Endothelial cell of umbilical vein (primary cell): ENCODE measurements around the gene LIPT1. TPM values are rescaled to one million over a fixed set of nuclear protein-coding genes. Genes with fewer than 3 reads are reported as not detected.

ENCODE experiments used
- BruUV-seq: library from RNA; stranded (reverse); fragments of 400-500 nt; replicated peaks from 2 replicates; lab custom pipeline; 2021; lab: Mats Ljungman, UMichigan
- CTCF ChIA-PET: fragments of 300-600, 350-600 bp; sonication (Branson Sonifier 250); formaldehyde crosslinking; loops from one replicate; lab custom pipeline; 2021; ENCODE audit warnings: antibody characterized with exemption, inconsistent platforms; lab: Charles Lee
- POLR2A ChIA-PET: fragments of 300-600, 350-600 bp; sonication (Branson Sonifier 250); formaldehyde crosslinking; loops from one replicate; lab custom pipeline; 2021; ENCODE audit warnings: antibody characterized with exemption, inconsistent platforms; lab: Charles Lee
- DNase-seq: peaks from one replicate; pipeline ENCODE4 v3.0.0-alpha.2; 2011; ENCODE audit warnings: low read depth, low spot score
- FAIRE-seq: peaks from 2 replicates; lab custom pipeline; 2011; peaks lifted over from hg19 to GRCh38; lab: Jason Lieb, UNC
- H2AFZ ChIP-seq: 2 replicates; pipeline ENCODE4 v1.6.0; 2012; ENCODE audit warnings: low read depth, low read length, control low read depth, inconsistent platforms
- H3K27ac ChIP-seq: 2 replicates; pipeline ENCODE4 v1.5.1; 2011; ENCODE audit warnings: low read depth, mild to moderate bottlenecking, control low read depth, low read length, moderate library complexity; ENCODE audit not compliant: insufficient read depth
- H3K27me3 ChIP-seq, 2 experiments: 2 replicates each; pipeline versions ENCODE4 v1.6.0 to v1.6.1; 2011; ENCODE audit warnings: low read length in 2 of 2, mixed read lengths in 1 of 2; ENCODE audit not compliant: control insufficient read depth in 2 of 2, insufficient read depth in 2 of 2
- H3K36me3 ChIP-seq, 2 experiments: 2 replicates in 1 of 2; 3 replicates in 1 of 2; pipeline ENCODE4 v1.5.1; 2011; ENCODE audit warnings: low read length in 2 of 2, mild to moderate bottlenecking in 1 of 2, moderate library complexity in 1 of 2; ENCODE audit not compliant: control insufficient read depth in 2 of 2, insufficient read depth in 2 of 2; ENCODE audit errors: extremely low read depth in 1 of 2
- H3K4me1 ChIP-seq: 3 replicates; pipeline ENCODE4 v1.5.1; 2011; ENCODE audit warnings: mild to moderate bottlenecking, low read length; ENCODE audit not compliant: control insufficient read depth, insufficient read depth; ENCODE audit errors: extremely low read depth
- H3K4me2 ChIP-seq: 2 replicates; pipeline ENCODE4 v1.6.1; 2011; ENCODE audit warnings: low read length, control low read depth, mixed read lengths; ENCODE audit not compliant: insufficient read depth
- H3K4me3 ChIP-seq, 3 experiments: fragments of 200-600 bp in 1 of 3; sonication (generic), shearing (Covaris generic) in 1 of 3; replicated peaks in 1 of 3; 2 replicates each; pipeline ENCODE4 v1.5.1; 2011 to 2016; ENCODE audit warnings: control low read depth in 3 of 3, low read length in 3 of 3, mild to moderate bottlenecking in 2 of 3, inconsistent platforms in 1 of 3, low read depth in 1 of 3, moderate library complexity in 1 of 3; ENCODE audit not compliant: insufficient read depth in 1 of 3
- H3K79me2 ChIP-seq: 2 replicates; pipeline ENCODE4 v1.6.0; 2012; ENCODE audit warnings: low read length, inconsistent platforms; ENCODE audit not compliant: control insufficient read depth, insufficient read depth
- H3K9ac ChIP-seq: replicated peaks from 2 replicates; pipeline ENCODE3; 2011; ENCODE audit warnings: low read length, control low read depth; ENCODE audit not compliant: insufficient read depth; ENCODE audit errors: extremely low read depth
- H3K9me1 ChIP-seq: replicated peaks from 3 replicates; pipeline ENCODE4 v1.6.0; 2011; ENCODE audit warnings: mild to moderate bottlenecking, low read length; ENCODE audit not compliant: control insufficient read depth, insufficient read depth; ENCODE audit errors: extremely low read depth
- H3K9me3 ChIP-seq: replicated peaks from 2 replicates; pipeline ENCODE4 v1.5.1; 2012; ENCODE audit warnings: low read length, inconsistent platforms; ENCODE audit not compliant: control insufficient read depth, insufficient read depth
- H4K20me1 ChIP-seq: replicated peaks from 2 replicates; pipeline ENCODE3; 2011; ENCODE audit warnings: mild to moderate bottlenecking, low read length; ENCODE audit not compliant: control insufficient read depth, insufficient read depth; ENCODE audit errors: extremely low read depth
- CTCF ChIP-seq, 2 donors: IDR thresholded peaks; 1 replicate in 1 of 2; 2 replicates in 1 of 2; pipeline ENCODE4 v1.5.1; 2011; ENCODE audit warnings: low read length in 2 of 2, mild to moderate bottlenecking in 2 of 2, moderate library complexity in 2 of 2, control low read depth in 1 of 2, inconsistent platforms in 1 of 2, low read depth in 1 of 2; ENCODE audit not compliant: insufficient read depth in 1 of 2; ENCODE audit errors: extremely low read depth in 1 of 2
- EZH2 ChIP-seq: IDR thresholded peaks from 2 replicates; pipeline ENCODE4 v1.6.1; 2012; ENCODE audit warnings: borderline replicate concordance, low read depth, mild to moderate bottlenecking, moderate library complexity, low read length, inconsistent platforms; ENCODE audit not compliant: severe bottlenecking
- FOS ChIP-seq: IDR thresholded peaks from 2 replicates; pipeline ENCODE4 v1.6.1; 2011; ENCODE audit warnings: mild to moderate bottlenecking, low read length, moderate library complexity, borderline replicate concordance; ENCODE audit not compliant: insufficient read depth
- GATA2 ChIP-seq: IDR thresholded peaks from 2 replicates; pipeline ENCODE4 v1.7.0; 2011; ENCODE audit warnings: low read depth, mild to moderate bottlenecking, moderate library complexity, mixed read lengths, low read length; ENCODE audit not compliant: insufficient read length, insufficient read depth
- JUN ChIP-seq: IDR thresholded peaks from 2 replicates; pipeline ENCODE4 v1.6.1; 2011; ENCODE audit warnings: borderline replicate concordance, low read depth; ENCODE audit not compliant: insufficient read length, insufficient read depth
- MAX ChIP-seq: IDR thresholded peaks from 2 replicates; pipeline ENCODE4 v1.6.1; 2011; ENCODE audit not compliant: insufficient read depth, insufficient read length
- MYC ChIP-seq: IDR thresholded peaks from one replicate; pipeline ENCODE4 v1.6.1; 2011; ENCODE audit warnings: mild to moderate bottlenecking, low read depth, low read length
- POLR2A ChIP-seq: IDR thresholded peaks from 2 replicates; pipeline ENCODE4 v1.6.1; 2012; ENCODE audit warnings: low read depth, mild to moderate bottlenecking, control low read depth, low read length
- POLR2AphosphoS5 ChIP-seq: IDR thresholded peaks from 2 replicates; pipeline ENCODE4 v1.6.1; 2012; ENCODE audit warnings: low read depth, mild to moderate bottlenecking, control low read depth, low read length, moderate library complexity; ENCODE audit not compliant: insufficient read depth
- dilution Hi-C: fragments of 300-500 bp; cut with MboI; formaldehyde crosslinking; loops from one replicate; pipeline ENCODE4 v1.15.0; 2019; ENCODE audit warnings: low sequenced_read_pairs; ENCODE audit not compliant: extremely low pct_ligation_motif_present
- intact Hi-C: fragments of 100-400 bp; cut with micrococcal nuclease; formaldehyde crosslinking; loops from one replicate; pipeline ENCODE4 v1.10.0; 2022
- polyA plus RNA-seq, 4 experiments: library from polyadenylated mRNA; depleted of rRNA in 3 of 4; stranded (reverse) in 3 of 4; unstranded in 1 of 4; fragments of >200 nt; gene quantifications; 2 replicates each; pipeline versions ENCODE4 v1.2.1 to v1.2.3, GENCODE V29; 2011 to 2012; ENCODE audit warnings: missing spikeins in 1 of 4
- total RNA-seq: library from RNA; stranded (reverse); gene quantifications from 2 replicates; pipeline ENCODE4 v1.2.3, GENCODE V29; 2021

The LIPT1 gene
- total and polyA plus RNA-seq, 2 donors (not counting 3 experiments of a cell fraction or from before 2014, with no cell fraction given), result 3.3 to 4.8 TPM

DNA sequence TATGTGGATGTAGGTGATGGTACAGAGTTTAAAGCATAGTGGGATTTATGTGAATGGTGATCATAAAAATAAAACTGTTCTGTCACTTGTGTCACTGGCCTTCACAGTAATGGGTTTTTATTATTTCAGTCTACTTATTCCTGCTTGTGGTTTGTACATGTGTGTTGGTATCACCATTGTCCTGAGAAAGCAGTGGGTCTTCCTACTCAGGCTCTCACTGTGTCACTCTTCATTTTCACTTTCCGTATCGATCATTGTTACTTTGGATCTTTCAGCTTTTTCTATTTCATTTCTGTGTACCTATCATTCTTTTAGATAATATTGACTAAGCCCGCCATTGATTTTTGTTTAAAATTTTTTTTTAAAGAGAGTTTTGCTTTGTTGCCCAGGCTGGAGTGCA lies 33.6 kb downstream of the LIPT1 start:
- FAIRE-seq (no peak), DNase-seq (no peak)
- Histone ChIP-seq H3K4me1 (no peaks in the 10 kb centered on the region), H2AFZ (no peak overlapping the region), H3K27ac (no peak overlapping the region), H3K27me3 (no peaks in the 10 kb centered on the region), H3K36me3 (peaks cover 2% of the 10 kb centered on the region in 2 experiments), H3K4me2 (no peak overlapping the region), H3K9ac (no peak overlapping the region), H3K9me1 (no peaks in the 10 kb centered on the region), H3K4me3 (no peak overlapping the region), H4K20me1 (no peaks in the 10 kb centered on the region), H3K79me2 (peaks cover 29% of the 10 kb centered on the region), H3K9me3 (no peaks in the 10 kb centered on the region)
- TF ChIP-seq JUN (no peak), CTCF (IDR thresholded peaks at IDR 0.05; ENCODE audit: extremely low read depth in 1 of 2, insufficient read depth in 1 of 2, low read depth in 1 of 2, low read length in 2 of 2) (no peak), POLR2AphosphoS5 (no peak), MYC (no peak), GATA2 (no peak), FOS (no peak), POLR2A (no peak), MAX (no peak), EZH2 (no peak)
- BruUV-seq, result no TSS peak
- dilution Hi-C loops (no loop called here), intact Hi-C loops (no loop called here)
- ChIA-PET POLR2A (interaction anchor here (0.7 kb wide), 1 partner anchor 1000 kb away, joined by 3 read pairs; no protein-coding TSS in a partner anchor), CTCF (no interaction called here)
